Liver (tissue), 3 donors: ENCODE results near the gene SSRP1.

Source experiments
- CTCF ChIP-seq: fragments of 150-350 bp; IDR thresholded peaks from 2 replicates; pipeline ENCODE4 v1.5.1; 2017; ENCODE audit warnings: improper control_type of control experiment, low read depth, low read length; ENCODE audit not compliant: missing input control
- EGR1 ChIP-seq, 2 donors: IDR thresholded peaks; 2 replicates each; pipeline ENCODE4 v1.6.1; 2016 to 2018; ENCODE audit warnings: antibody characterized with exemption in 2 of 2, low read depth in 2 of 2
- FOXA1 ChIP-seq: IDR thresholded peaks from 2 replicates; pipeline ENCODE4 v1.6.1; 2016; ENCODE audit warnings: antibody characterized with exemption
- GABPA ChIP-seq, 2 donors: IDR thresholded peaks in 1 of 2; conservative IDR thresholded peaks in 1 of 2; 2 replicates each; pipeline ENCODE4 v1.6.1; 2016; ENCODE audit warnings: antibody characterized with exemption in 2 of 2, mild to moderate bottlenecking in 1 of 2, moderate library complexity in 1 of 2
- HNF4A ChIP-seq, 2 donors: conservative IDR thresholded peaks; 2 replicates each; pipeline ENCODE4 v1.6.1; 2016; ENCODE audit warnings: antibody characterized with exemption in 2 of 2, mild to moderate bottlenecking in 2 of 2
- JUND ChIP-seq, 2 donors: IDR thresholded peaks; 2 replicates each; pipeline ENCODE4 v1.6.1; 2016; ENCODE audit warnings: antibody characterized with exemption in 2 of 2
- MAX ChIP-seq: IDR thresholded peaks from 2 replicates; pipeline ENCODE4 v1.6.1; 2016; ENCODE audit warnings: antibody characterized with exemption
- NR2F2 ChIP-seq: IDR thresholded peaks from 2 replicates; pipeline ENCODE4 v1.6.1; 2016; ENCODE audit warnings: antibody characterized with exemption
- RAD21 ChIP-seq, 2 donors: IDR thresholded peaks; 2 replicates each; pipeline ENCODE4 v1.6.1; 2016; ENCODE audit warnings: antibody characterized with exemption in 2 of 2, mild to moderate bottlenecking in 2 of 2
- REST ChIP-seq: IDR thresholded peaks from 2 replicates; pipeline ENCODE4 v1.6.1; 2016; ENCODE audit warnings: antibody characterized with exemption, mild to moderate bottlenecking
- SP1 ChIP-seq: IDR thresholded peaks from 2 replicates; pipeline ENCODE4 v1.6.1; 2018; ENCODE audit warnings: antibody characterized with exemption, mild to moderate bottlenecking
- TAF1 ChIP-seq: conservative IDR thresholded peaks from 2 replicates; pipeline ENCODE4 v1.6.1; 2016; ENCODE audit warnings: antibody characterized with exemption, mild to moderate bottlenecking
- ZBTB33 ChIP-seq: IDR thresholded peaks from 2 replicates; pipeline ENCODE4 v1.6.1; 2016; ENCODE audit warnings: antibody characterized with exemption
- donor health status: healthy.
- donor health status: healthy.

- TF ChIP-seq EGR1 (IDR thresholded peaks at IDR 0.05; ENCODE audit: low read depth in 2 of 2) (no peak), CTCF (no peak), FOXA1 (no peak), MAX (no peak), RAD21 (IDR thresholded peaks at IDR 0.05) (no peak), ZBTB33 (no peak), REST (no peak), GABPA (IDR thresholded peaks at IDR 0.05 in 1 of 2, conservative IDR thresholded peaks at IDR 0.05 in 1 of 2) (no peak), HNF4A (conservative IDR thresholded peaks at IDR 0.05) (no peak), SP1 (no peak), TAF1 (no peak), JUND (IDR thresholded peaks at IDR 0.05) (no peak), NR2F2 (no peak)
These were observed 34.9 kb downstream of the SSRP1 start for GRCh38 chr11:57300785-57301184.
